Neural cell (in vitro differentiated cells): ENCODE measurements around the gene POLR3C. TPM values are rescaled to one million over a fixed set of nuclear protein-coding genes. Genes with fewer than 3 reads are reported as not detected.

Source experiments
- H2AFZ ChIP-seq: fragments of 200-600, 300-800 bp; sonication (generic), shearing (Covaris generic); 2 replicates; pipeline ENCODE4 v1.6.0; 2014; ENCODE audit warnings: low read depth, mild to moderate bottlenecking, antibody characterized with exemption, low read length, moderate library complexity
- H3F3A ChIP-seq: fragments of 200-600 bp; shearing (Covaris generic); 2 replicates; pipeline ENCODE4 v1.6.1; 2016; ENCODE audit warnings: mild to moderate bottlenecking, moderate library complexity, mixed read lengths, antibody characterized with exemption, low read length; ENCODE audit not compliant: insufficient read depth, poor library complexity, severe bottlenecking
- H3K27ac ChIP-seq: fragments of 200-600, 300-800 bp; sonication (generic), shearing (Covaris generic); 2 replicates; pipeline ENCODE4 v1.5.1; 2014; ENCODE audit warnings: mild to moderate bottlenecking, low read length, moderate library complexity
- H3K27me3 ChIP-seq: fragments of 300-800, 200-600 bp; sonication (generic), shearing (Covaris generic); 2 replicates; pipeline ENCODE4 v1.6.0; 2014; ENCODE audit warnings: mild to moderate bottlenecking, low read depth, low read length, moderate library complexity; ENCODE audit not compliant: insufficient read depth
- H3K36me3 ChIP-seq: fragments of 300-800, 200-600 bp; sonication (generic), shearing (Covaris generic); 2 replicates; pipeline ENCODE4 v1.5.1; 2014; ENCODE audit warnings: mild to moderate bottlenecking, antibody characterized with exemption, low read length, moderate library complexity; ENCODE audit not compliant: insufficient read depth
- H3K4me2 ChIP-seq: fragments of 300-800, 200-600 bp; sonication (generic), shearing (Covaris generic); 2 replicates; pipeline ENCODE4 v1.6.0; 2014; ENCODE audit warnings: mild to moderate bottlenecking, low read length
- H3K4me3 ChIP-seq: fragments of 300-800, 200-600 bp; sonication (generic), shearing (Covaris generic); 2 replicates; pipeline ENCODE4 v1.5.1; 2014; ENCODE audit warnings: mild to moderate bottlenecking, low read length, moderate library complexity
- H3K79me2 ChIP-seq: fragments of 200-600 bp; shearing (Covaris generic); replicated peaks from 2 replicates; pipeline ENCODE4 v1.6.0; 2014; ENCODE audit warnings: mild to moderate bottlenecking, low read length, moderate library complexity; ENCODE audit not compliant: insufficient read depth
- H3K9ac ChIP-seq: fragments of 300-800, 200-600 bp; sonication (generic), shearing (Covaris generic); 2 replicates; pipeline ENCODE4 v1.6.1; 2016; ENCODE audit warnings: mild to moderate bottlenecking, low read length, mixed read lengths
- H3K9me2 ChIP-seq: fragments of 200-600 bp; shearing (Covaris generic); 2 replicates; pipeline ENCODE4 v1.6.1; 2016; ENCODE audit warnings: mild to moderate bottlenecking, low read length, mixed read lengths; ENCODE audit not compliant: insufficient read depth
- H3K9me3 ChIP-seq: fragments of 200-600, 300-800 bp; sonication (generic), shearing (Covaris generic); 2 replicates; pipeline ENCODE4 v1.6.1; 2016; ENCODE audit warnings: mild to moderate bottlenecking, mixed run types, low read length, moderate library complexity, mixed read lengths
- H4K20me1 ChIP-seq: fragments of 200-600 bp; shearing (Covaris generic); 2 replicates; pipeline ENCODE4 v1.6.1; 2016; ENCODE audit warnings: mild to moderate bottlenecking, mixed run types; ENCODE audit not compliant: insufficient read depth
- CTCF ChIP-seq: fragments of 450-650 bp; IDR thresholded peaks from 2 replicates; pipeline ENCODE4 v1.5.1; 2014; ENCODE audit warnings: antibody characterized with exemption, mild to moderate bottlenecking, moderate library complexity; ENCODE audit not compliant: poor library complexity, severe bottlenecking
- EP300 ChIP-seq: fragments of 450-650 bp; conservative IDR thresholded peaks from 2 replicates; pipeline ENCODE4 v1.6.1; 2014; ENCODE audit warnings: antibody characterized with exemption, mild to moderate bottlenecking, moderate library complexity; ENCODE audit not compliant: poor library complexity, severe bottlenecking
- EZH2 ChIP-seq: fragments of 200-600, 300-800 bp; shearing (Covaris generic), sonication (generic); IDR thresholded peaks from 2 replicates; pipeline ENCODE4 v1.6.1; 2014; ENCODE audit warnings: antibody characterized with exemption, low read length, borderline replicate concordance, mild to moderate bottlenecking; ENCODE audit not compliant: insufficient read depth, poor library complexity, severe bottlenecking
- MXI1 ChIP-seq: fragments of 450-650 bp; conservative IDR thresholded peaks from 2 replicates; pipeline ENCODE4 v1.6.1; 2014; ENCODE audit warnings: antibody characterized with exemption, mild to moderate bottlenecking; ENCODE audit not compliant: poor library complexity, severe bottlenecking
- POLR2AphosphoS5 ChIP-seq: IDR thresholded peaks from 2 replicates; pipeline ENCODE4 v1.6.1; 2012
- RAD21 ChIP-seq: fragments of 450-650 bp; conservative IDR thresholded peaks from 2 replicates; pipeline ENCODE4 v1.6.1; 2014; ENCODE audit warnings: antibody characterized with exemption, mild to moderate bottlenecking, moderate library complexity
- SMC3 ChIP-seq: fragments of 450-650 bp; conservative IDR thresholded peaks from 2 replicates; pipeline ENCODE4 v1.6.1; 2014; ENCODE audit warnings: antibody characterized with exemption, mild to moderate bottlenecking, moderate library complexity; ENCODE audit not compliant: poor library complexity
- TAF1 ChIP-seq: IDR thresholded peaks from 2 replicates; pipeline ENCODE4 v1.6.1; 2012; ENCODE audit warnings: low read depth
- polyA plus RNA-seq: library from polyadenylated mRNA; depleted of rRNA; stranded (reverse); fragments of >200 nt; gene quantifications from 2 replicates; pipeline ENCODE4 v1.2.3, GENCODE V29; 2014
- TF ChIP-seq, protein P1 (sequence below): IDR thresholded peaks from 2 replicates; pipeline ENCODE4 v1.6.1; 2012; ENCODE audit warnings: borderline replicate concordance

Gene POLR3C
- polyA plus RNA-seq, 1 donor from 2014 or later: 30.1 TPM

DNA sequence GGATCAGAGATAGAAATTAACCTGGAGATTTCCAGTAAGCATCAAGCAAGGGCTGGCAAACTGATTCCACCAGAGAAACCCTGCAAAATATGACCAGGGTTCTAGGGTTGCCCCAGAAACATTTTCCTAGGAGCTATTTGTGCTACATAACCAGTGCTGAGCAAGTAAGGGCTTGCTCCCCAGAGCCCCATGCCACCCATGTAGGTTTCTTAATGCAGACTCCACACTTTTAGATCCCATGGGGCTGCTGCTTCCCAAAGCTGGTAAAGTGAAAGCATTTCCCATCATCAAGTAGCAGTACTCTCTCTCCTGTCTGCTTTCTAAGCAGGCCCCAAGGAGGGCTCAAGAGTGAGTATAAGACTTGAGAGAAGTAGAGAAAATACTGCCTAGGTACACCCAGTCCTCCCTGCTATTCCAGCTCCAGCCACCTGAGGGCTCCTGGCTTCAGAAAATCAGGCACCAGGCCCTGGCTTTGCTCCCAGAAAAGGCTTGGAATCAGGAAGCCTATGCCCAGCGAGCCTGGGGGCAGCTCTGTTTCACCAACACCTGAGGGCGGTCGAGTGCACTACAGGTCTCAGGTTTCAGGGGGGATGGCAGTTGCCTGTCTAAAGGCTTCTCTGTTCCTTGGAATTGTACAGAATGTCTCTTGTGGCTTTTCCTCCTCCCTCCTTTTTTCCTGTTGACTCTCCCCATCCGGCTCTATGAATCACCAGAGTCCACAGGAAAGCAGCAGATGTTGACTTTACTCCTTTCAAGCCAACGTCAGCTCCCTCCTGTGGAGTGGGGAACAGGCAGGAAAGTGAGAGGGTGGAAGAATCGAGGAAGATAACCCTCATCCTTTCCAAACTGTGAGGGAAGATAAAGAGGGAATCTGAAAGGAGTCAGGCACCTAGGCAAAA lies 67.8 kb downstream of the POLR3C start:
- Histone ChIP-seq H3K4me2 (no peak overlapping the region), H3K36me3 (no peaks in the 10 kb centered on the region), H2AFZ (no peak overlapping the region), H3F3A (no peaks in the 10 kb centered on the region), H3K9me2 (no peaks in the 10 kb centered on the region), H3K27me3 (no peaks in the 10 kb centered on the region), H3K9ac (no peak overlapping the region), H3K9me3 (no peaks in the 10 kb centered on the region), H4K20me1 (no peaks in the 10 kb centered on the region), H3K79me2 (no peaks in the 10 kb centered on the region), H3K27ac (no peak overlapping the region), H3K4me3 (no peak overlapping the region)
- peak; percentile 91 for TF ChIP-seq RAD21
- TF ChIP-seq, protein P1, sequence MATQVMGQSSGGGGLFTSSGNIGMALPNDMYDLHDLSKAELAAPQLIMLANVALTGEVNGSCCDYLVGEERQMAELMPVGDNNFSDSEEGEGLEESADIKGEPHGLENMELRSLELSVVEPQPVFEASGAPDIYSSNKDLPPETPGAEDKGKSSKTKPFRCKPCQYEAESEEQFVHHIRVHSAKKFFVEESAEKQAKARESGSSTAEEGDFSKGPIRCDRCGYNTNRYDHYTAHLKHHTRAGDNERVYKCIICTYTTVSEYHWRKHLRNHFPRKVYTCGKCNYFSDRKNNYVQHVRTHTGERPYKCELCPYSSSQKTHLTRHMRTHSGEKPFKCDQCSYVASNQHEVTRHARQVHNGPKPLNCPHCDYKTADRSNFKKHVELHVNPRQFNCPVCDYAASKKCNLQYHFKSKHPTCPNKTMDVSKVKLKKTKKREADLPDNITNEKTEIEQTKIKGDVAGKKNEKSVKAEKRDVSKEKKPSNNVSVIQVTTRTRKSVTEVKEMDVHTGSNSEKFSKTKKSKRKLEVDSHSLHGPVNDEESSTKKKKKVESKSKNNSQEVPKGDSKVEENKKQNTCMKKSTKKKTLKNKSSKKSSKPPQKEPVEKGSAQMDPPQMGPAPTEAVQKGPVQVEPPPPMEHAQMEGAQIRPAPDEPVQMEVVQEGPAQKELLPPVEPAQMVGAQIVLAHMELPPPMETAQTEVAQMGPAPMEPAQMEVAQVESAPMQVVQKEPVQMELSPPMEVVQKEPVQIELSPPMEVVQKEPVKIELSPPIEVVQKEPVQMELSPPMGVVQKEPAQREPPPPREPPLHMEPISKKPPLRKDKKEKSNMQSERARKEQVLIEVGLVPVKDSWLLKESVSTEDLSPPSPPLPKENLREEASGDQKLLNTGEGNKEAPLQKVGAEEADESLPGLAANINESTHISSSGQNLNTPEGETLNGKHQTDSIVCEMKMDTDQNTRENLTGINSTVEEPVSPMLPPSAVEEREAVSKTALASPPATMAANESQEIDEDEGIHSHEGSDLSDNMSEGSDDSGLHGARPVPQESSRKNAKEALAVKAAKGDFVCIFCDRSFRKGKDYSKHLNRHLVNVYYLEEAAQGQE: no peak
- no peak for TF ChIP-seq TAF1
- TF ChIP-seq EP300: no peak
- no peak for TF ChIP-seq POLR2AphosphoS5
- TF ChIP-seq MXI1: no peak
- no peak for TF ChIP-seq EZH2
- peak; percentile 97 for TF ChIP-seq CTCF
- peak; percentile 95 for TF ChIP-seq SMC3

DNA sequence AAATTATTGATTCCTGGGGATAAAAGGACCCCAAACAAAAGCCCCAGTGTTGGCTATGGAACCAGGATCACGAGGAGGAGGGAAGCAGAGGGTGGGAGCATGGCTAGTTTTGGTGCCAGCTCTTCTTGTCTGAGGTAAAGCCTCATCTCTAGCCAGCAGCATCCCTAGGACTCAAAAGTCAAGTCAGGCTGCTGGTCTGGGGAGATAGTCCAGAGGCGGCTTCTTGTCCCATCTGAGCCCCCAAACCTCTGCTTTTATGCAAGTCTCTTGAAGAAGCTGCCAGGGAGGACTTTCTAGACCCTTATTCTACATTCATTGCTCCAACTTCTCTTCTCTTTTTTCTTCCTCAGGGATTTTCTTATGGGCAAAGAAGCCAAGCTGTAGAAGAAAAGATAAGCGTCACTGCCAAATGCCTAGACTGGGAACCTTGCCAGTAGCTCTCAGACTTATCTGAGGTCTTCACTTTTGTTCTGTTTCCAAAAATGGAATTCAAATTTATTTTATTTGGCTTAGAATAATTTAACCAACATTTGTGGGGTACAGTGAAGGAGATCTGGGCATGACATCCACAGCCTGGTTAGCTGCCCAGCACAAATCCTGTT lies 68.6 kb downstream of the POLR3C start:
- no peak overlapping the region for H3K4me2 ChIP-seq
- H3K9ac ChIP-seq: no peak overlapping the region
- no peak overlapping the region for H2AFZ ChIP-seq
- H3K27me3 ChIP-seq: no peaks in the 10 kb centered on the region
- no peaks in the 10 kb centered on the region for H3K79me2 ChIP-seq
- no peaks in the 10 kb centered on the region for H3K9me3 ChIP-seq
- no peaks in the 10 kb centered on the region for H4K20me1 ChIP-seq
- no peaks in the 10 kb centered on the region for H3K9me2 ChIP-seq
- no peak overlapping the region for H3K4me3 ChIP-seq
- TF ChIP-seq POLR2AphosphoS5 (no peak), EZH2 (no peak), EP300 (no peak), TAF1 (no peak), RAD21 (no peak), MXI1 (no peak)
- TF ChIP-seq, protein P1: no peak
- no peak overlapping the region for H3K27ac ChIP-seq
- no peaks in the 10 kb centered on the region for H3K36me3 ChIP-seq
- H3F3A ChIP-seq: no peaks in the 10 kb centered on the region
